B cell (primary cell): ENCODE results near the gene AGXT2.

Experiments used
- EZH2 ChIP-seq: IDR thresholded peaks from 2 replicates; pipeline ENCODE4 v1.6.1; 2012; ENCODE audit warnings: borderline replicate concordance, low read depth, mild to moderate bottlenecking, moderate library complexity, low read length; ENCODE audit not compliant: insufficient read depth, poor library complexity, severe bottlenecking
- TF ChIP-seq, protein P1 (sequence below): fragments of 200-600 bp; IDR thresholded peaks from one replicate; pipeline ENCODE4 v1.8.0; 2022; ENCODE audit warnings: antibody characterized with exemption, mild to moderate bottlenecking

DNA sequence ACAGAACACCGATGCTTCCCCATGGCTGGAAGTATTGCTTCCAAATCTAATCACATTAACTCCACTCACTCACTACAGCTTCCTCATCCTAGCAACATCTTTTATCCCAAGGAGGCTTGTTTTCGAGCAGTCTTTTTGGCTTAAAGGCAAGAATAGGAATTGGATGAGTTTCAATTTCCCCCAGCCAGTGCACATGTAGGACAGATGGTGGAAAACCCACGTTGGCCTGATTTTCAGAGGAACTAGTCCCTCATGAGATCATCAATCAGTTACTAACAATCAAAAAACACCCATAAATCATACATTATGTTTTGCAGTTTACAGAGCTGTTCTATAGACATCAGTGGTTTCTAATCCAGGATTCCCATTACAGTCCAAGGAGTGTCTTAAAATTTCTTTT is 48.5 kb upstream of the AGXT2 start:
- TF ChIP-seq, protein P1, sequence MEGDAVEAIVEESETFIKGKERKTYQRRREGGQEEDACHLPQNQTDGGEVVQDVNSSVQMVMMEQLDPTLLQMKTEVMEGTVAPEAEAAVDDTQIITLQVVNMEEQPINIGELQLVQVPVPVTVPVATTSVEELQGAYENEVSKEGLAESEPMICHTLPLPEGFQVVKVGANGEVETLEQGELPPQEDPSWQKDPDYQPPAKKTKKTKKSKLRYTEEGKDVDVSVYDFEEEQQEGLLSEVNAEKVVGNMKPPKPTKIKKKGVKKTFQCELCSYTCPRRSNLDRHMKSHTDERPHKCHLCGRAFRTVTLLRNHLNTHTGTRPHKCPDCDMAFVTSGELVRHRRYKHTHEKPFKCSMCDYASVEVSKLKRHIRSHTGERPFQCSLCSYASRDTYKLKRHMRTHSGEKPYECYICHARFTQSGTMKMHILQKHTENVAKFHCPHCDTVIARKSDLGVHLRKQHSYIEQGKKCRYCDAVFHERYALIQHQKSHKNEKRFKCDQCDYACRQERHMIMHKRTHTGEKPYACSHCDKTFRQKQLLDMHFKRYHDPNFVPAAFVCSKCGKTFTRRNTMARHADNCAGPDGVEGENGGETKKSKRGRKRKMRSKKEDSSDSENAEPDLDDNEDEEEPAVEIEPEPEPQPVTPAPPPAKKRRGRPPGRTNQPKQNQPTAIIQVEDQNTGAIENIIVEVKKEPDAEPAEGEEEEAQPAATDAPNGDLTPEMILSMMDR: no peak
- TF ChIP-seq EZH2: no peak
